Panc1 (cell line): ENCODE results near the gene HEATR5B. TPM values are rescaled to one million over a fixed set of nuclear protein-coding genes. Genes with fewer than 3 reads are reported as not detected.

Source experiments
- ATAC-seq: fragments of 200-7000 bp; cut with Tn5 transposase; 2 replicates; pipeline ENCODE4 v1.9.1; 2020; ENCODE audit warnings: mild to moderate bottlenecking, moderate library complexity
- BruUV-seq: library from RNA; stranded (reverse); fragments of 400-500 nt; replicated peaks from 2 replicates; lab custom pipeline; 2021; lab: Mats Ljungman, UMichigan
- CTCF ChIA-PET: fragments of 300-600 bp; sonication (Branson Sonifier 250); formaldehyde crosslinking; loops from one replicate; lab custom pipeline; 2022; ENCODE audit warnings: antibody characterized with exemption; lab: Charles Lee
- POLR2A ChIA-PET: fragments of 300-600 bp; sonication (Branson Sonifier 250); formaldehyde crosslinking; loops from one replicate; lab custom pipeline; 2022; ENCODE audit warnings: antibody characterized with exemption; lab: Charles Lee
- DNase-seq: peaks from one replicate; pipeline ENCODE4 v3.0.0-alpha.2; 2010; ENCODE audit warnings: low read depth, low spot score
- H3K27ac ChIP-seq: 2 replicates; pipeline ENCODE4 v1.5.1; 2011; ENCODE audit warnings: mild to moderate bottlenecking, low read length, inconsistent platforms
- H3K27me3 ChIP-seq: fragments of 200-500 bp; sonication (Bioruptor generic); 2 replicates; pipeline ENCODE4 v1.6.0; 2014; ENCODE audit warnings: low read length, inconsistent platforms; ENCODE audit not compliant: control insufficient read depth, insufficient read depth
- H3K36me3 ChIP-seq: fragments of 200-500 bp; sonication (Bioruptor generic); 2 replicates; pipeline ENCODE4 v1.5.1; 2014; ENCODE audit warnings: inconsistent platforms, mild to moderate bottlenecking, low read length, moderate library complexity; ENCODE audit not compliant: control insufficient read depth, insufficient read depth
- H3K4me1 ChIP-seq: 2 replicates; pipeline ENCODE4 v1.5.1; 2011; ENCODE audit warnings: inconsistent platforms, mild to moderate bottlenecking, low read length, moderate library complexity; ENCODE audit not compliant: control insufficient read depth, insufficient read depth
- H3K4me3 ChIP-seq, 2 experiments: 2 replicates each; pipeline ENCODE4 v1.5.1; 2011 to 2012; ENCODE audit warnings: low read depth in 2 of 2, low read length in 2 of 2, mild to moderate bottlenecking in 2 of 2, inconsistent platforms in 1 of 2, moderate library complexity in 1 of 2
- H3K9me3 ChIP-seq: fragments of 200-500 bp; sonication (Bioruptor generic); 2 replicates; pipeline ENCODE4 v1.5.1; 2014; ENCODE audit warnings: low read depth, mild to moderate bottlenecking, inconsistent platforms, low read length, moderate library complexity; ENCODE audit not compliant: control insufficient read depth, insufficient read depth
- CTCF ChIP-seq: fragments of 450-650 bp; IDR thresholded peaks from 2 replicates; pipeline ENCODE4 v1.5.1; 2017; ENCODE audit warnings: mild to moderate bottlenecking
- POLR2AphosphoS5 ChIP-seq: IDR thresholded peaks from 2 replicates; pipeline ENCODE4 v1.6.1; 2012; ENCODE audit warnings: mild to moderate bottlenecking, low read depth, low read length, moderate library complexity
- SIN3A ChIP-seq: IDR thresholded peaks from 2 replicates; pipeline ENCODE4 v1.6.1; 2012; ENCODE audit warnings: low read depth, mild to moderate bottlenecking, low read length, moderate library complexity, borderline replicate concordance; ENCODE audit not compliant: insufficient read depth
- TCF7L2 ChIP-seq: IDR thresholded peaks from 2 replicates; pipeline ENCODE4 v1.6.1; 2011; ENCODE audit warnings: mild to moderate bottlenecking, low read depth, low read length, inconsistent platforms
- in situ Hi-C: cut with HindIII; loops from 2 replicates; pipeline ENCODE4 v1.10.0; 2016; ENCODE audit warnings: low sequenced_read_pairs, low pct_unique_long_range_greater_than_20kb
- intact Hi-C: fragments of 100-400 bp; cut with micrococcal nuclease; formaldehyde crosslinking; loops from one replicate; pipeline ENCODE4 v1.10.0; 2022; ENCODE audit not compliant: unreplicated experiment
- total RNA-seq: library from RNA; stranded (reverse); gene quantifications from one replicate; pipeline ENCODE4 v1.2.1, GENCODE V29; 2021; ENCODE audit not compliant: unreplicated experiment
- TF ChIP-seq, protein P1 (sequence below), 2 experiments: IDR thresholded peaks; 2 replicates each; pipeline ENCODE4 v1.6.1; 2011 to 2012; ENCODE audit warnings: low read depth in 2 of 2, control low read depth in 1 of 2, low read length in 1 of 2, mild to moderate bottlenecking in 1 of 2, moderate library complexity in 1 of 2; ENCODE audit not compliant: insufficient read depth in 1 of 2

The HEATR5B gene
- total RNA-seq, 1 experiment from 2014 or later = 13.6 TPM

GRCh38 chr2:37061776-37062175 lies 22.4 kb downstream of the HEATR5B start:
- TF ChIP-seq TCF7L2 = no peak
- TF ChIP-seq, protein P1, sequence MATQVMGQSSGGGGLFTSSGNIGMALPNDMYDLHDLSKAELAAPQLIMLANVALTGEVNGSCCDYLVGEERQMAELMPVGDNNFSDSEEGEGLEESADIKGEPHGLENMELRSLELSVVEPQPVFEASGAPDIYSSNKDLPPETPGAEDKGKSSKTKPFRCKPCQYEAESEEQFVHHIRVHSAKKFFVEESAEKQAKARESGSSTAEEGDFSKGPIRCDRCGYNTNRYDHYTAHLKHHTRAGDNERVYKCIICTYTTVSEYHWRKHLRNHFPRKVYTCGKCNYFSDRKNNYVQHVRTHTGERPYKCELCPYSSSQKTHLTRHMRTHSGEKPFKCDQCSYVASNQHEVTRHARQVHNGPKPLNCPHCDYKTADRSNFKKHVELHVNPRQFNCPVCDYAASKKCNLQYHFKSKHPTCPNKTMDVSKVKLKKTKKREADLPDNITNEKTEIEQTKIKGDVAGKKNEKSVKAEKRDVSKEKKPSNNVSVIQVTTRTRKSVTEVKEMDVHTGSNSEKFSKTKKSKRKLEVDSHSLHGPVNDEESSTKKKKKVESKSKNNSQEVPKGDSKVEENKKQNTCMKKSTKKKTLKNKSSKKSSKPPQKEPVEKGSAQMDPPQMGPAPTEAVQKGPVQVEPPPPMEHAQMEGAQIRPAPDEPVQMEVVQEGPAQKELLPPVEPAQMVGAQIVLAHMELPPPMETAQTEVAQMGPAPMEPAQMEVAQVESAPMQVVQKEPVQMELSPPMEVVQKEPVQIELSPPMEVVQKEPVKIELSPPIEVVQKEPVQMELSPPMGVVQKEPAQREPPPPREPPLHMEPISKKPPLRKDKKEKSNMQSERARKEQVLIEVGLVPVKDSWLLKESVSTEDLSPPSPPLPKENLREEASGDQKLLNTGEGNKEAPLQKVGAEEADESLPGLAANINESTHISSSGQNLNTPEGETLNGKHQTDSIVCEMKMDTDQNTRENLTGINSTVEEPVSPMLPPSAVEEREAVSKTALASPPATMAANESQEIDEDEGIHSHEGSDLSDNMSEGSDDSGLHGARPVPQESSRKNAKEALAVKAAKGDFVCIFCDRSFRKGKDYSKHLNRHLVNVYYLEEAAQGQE (IDR thresholded peaks at IDR 0.05; ENCODE audit: insufficient read depth in 1 of 2, low read depth in 2 of 2, low read length in 1 of 2) = no peak
- no peak for TF ChIP-seq CTCF
- TF ChIP-seq SIN3A = no peak
- no peak for TF ChIP-seq POLR2AphosphoS5
- CTCF ChIA-PET = no interaction called here
- BruUV-seq = no TSS peak
- Histone ChIP-seq H3K36me3 (peaks cover 16% of the 10 kb centered on the region), H3K4me1 (no peaks in the 10 kb centered on the region), H3K4me3 (no peak overlapping the region), H3K27me3 (no peaks in the 10 kb centered on the region), H3K9me3 (no peaks in the 10 kb centered on the region), H3K27ac (no peak overlapping the region)
- POLR2A ChIA-PET = no interaction called here
- intact Hi-C loops = no loop called here
- ATAC-seq = no peak
- in situ Hi-C loops = no loop called here
- DNase-seq = no peak

- POLR2A ChIA-PET = no interaction called here
- no peak overlapping the region for H3K4me3 ChIP-seq
- no TSS peak for BruUV-seq
- no peak overlapping the region for H3K27ac ChIP-seq
- H3K9me3 ChIP-seq = no peaks in the 10 kb centered on the region
- DNase-seq (no peak), ATAC-seq (no peak)
- in situ Hi-C loops (no loop called here), intact Hi-C loops (no loop called here)
- CTCF ChIA-PET = no interaction called here
- no peaks in the 10 kb centered on the region for H3K27me3 ChIP-seq
- no peaks in the 10 kb centered on the region for H3K4me1 ChIP-seq
- TF ChIP-seq TCF7L2 (no peak), CTCF (no peak), POLR2AphosphoS5 (no peak), SIN3A (no peak)
- TF ChIP-seq, protein P1 (IDR thresholded peaks at IDR 0.05; ENCODE audit: insufficient read depth in 1 of 2, low read depth in 2 of 2, low read length in 1 of 2) = no peak
- H3K36me3 ChIP-seq = peaks cover 17% of the 10 kb centered on the region
Observed at GRCh38 chr2:37061013-37061711, 23.0 kb downstream of the HEATR5B start.
